ENCODE measurements around the gene MBLAC1. TPM values are rescaled to one million over a fixed set of nuclear protein-coding genes. Genes with fewer than 3 reads are reported as not detected.

MBLAC1 gene
- total and polyA plus RNA-seq, 9 of the 15 experiments (the other 6 are each of a cell fraction or from before 2014, with no cell fraction given) = 0.03 to 3.1 (median 0.52) TPM

- 0 out of 2 replicates have a peak, but pooled peaks cover 4% of the 10 kb centered on the region for H4K20me1 ChIP-seq (replicated peaks; ENCODE audit: control insufficient read depth, insufficient read depth, low read length)
- no TSS peak for BruUV-seq (replicated peaks)
- DNase-seq (ENCODE audit: extremely low read depth in 1 of 4, low spot score in 3 of 4) = peak in 1 of 4 experiments; percentile 10
- H3K9ac ChIP-seq (ENCODE audit: insufficient read depth in 1 of 2, low read depth in 2 of 2, low read length in 2 of 2) = peak overlapping the region in 1 of 2 experiments; percentile 53; a peak in 2 of 4 replicates
- H3K4me2 ChIP-seq (ENCODE audit: insufficient read depth, low read length) = no peak overlapping the region
- TF ChIP-seq, protein P1, sequence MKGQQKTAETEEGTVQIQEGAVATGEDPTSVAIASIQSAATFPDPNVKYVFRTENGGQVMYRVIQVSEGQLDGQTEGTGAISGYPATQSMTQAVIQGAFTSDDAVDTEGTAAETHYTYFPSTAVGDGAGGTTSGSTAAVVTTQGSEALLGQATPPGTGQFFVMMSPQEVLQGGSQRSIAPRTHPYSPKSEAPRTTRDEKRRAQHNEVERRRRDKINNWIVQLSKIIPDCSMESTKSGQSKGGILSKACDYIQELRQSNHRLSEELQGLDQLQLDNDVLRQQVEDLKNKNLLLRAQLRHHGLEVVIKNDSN (CRISPR knock-in tag; IDR thresholded peaks at IDR 0.05) = no peak
- TF ChIP-seq HNRNPUL1 (IDR thresholded peaks at IDR 0.05; ENCODE audit: low read length) (no peak), FOXO4 (CRISPR knock-in tag; IDR thresholded peaks at IDR 0.05) (no peak), CREM (IDR thresholded peaks at IDR 0.05; ENCODE audit: low read depth) (no peak), SMAD4 (CRISPR knock-in tag; conservative IDR thresholded peaks at IDR 0.05) (no peak), ZBTB7A (IDR thresholded peaks at IDR 0.05; ENCODE audit: borderline replicate concordance, control insufficient read depth, low read depth, low read length) (no peak), ZKSCAN8 (CRISPR knock-in tag; IDR thresholded peaks at IDR 0.05) (no peak), PHF20 (IDR thresholded peaks at IDR 0.05; ENCODE audit: partially characterized antibody) (no peak), CXXC5 (CRISPR knock-in tag; IDR thresholded peaks at IDR 0.05) (no peak)
- TF ChIP-seq, protein P2, sequence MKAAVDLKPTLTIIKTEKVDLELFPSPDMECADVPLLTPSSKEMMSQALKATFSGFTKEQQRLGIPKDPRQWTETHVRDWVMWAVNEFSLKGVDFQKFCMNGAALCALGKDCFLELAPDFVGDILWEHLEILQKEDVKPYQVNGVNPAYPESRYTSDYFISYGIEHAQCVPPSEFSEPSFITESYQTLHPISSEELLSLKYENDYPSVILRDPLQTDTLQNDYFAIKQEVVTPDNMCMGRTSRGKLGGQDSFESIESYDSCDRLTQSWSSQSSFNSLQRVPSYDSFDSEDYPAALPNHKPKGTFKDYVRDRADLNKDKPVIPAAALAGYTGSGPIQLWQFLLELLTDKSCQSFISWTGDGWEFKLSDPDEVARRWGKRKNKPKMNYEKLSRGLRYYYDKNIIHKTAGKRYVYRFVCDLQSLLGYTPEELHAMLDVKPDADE (conservative IDR thresholded peaks at IDR 0.05; ENCODE audit: control insufficient read depth, low read depth, low read length) = no peak
- TF ChIP-seq, protein P3, sequence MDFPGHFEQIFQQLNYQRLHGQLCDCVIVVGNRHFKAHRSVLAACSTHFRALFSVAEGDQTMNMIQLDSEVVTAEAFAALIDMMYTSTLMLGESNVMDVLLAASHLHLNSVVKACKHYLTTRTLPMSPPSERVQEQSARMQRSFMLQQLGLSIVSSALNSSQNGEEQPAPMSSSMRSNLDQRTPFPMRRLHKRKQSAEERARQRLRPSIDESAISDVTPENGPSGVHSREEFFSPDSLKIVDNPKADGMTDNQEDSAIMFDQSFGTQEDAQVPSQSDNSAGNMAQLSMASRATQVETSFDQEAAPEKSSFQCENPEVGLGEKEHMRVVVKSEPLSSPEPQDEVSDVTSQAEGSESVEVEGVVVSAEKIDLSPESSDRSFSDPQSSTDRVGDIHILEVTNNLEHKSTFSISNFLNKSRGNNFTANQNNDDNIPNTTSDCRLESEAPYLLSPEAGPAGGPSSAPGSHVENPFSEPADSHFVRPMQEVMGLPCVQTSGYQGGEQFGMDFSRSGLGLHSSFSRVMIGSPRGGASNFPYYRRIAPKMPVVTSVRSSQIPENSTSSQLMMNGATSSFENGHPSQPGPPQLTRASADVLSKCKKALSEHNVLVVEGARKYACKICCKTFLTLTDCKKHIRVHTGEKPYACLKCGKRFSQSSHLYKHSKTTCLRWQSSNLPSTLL (IDR thresholded peaks at IDR 0.05) = no peak
- TF ChIP-seq, protein P4, sequence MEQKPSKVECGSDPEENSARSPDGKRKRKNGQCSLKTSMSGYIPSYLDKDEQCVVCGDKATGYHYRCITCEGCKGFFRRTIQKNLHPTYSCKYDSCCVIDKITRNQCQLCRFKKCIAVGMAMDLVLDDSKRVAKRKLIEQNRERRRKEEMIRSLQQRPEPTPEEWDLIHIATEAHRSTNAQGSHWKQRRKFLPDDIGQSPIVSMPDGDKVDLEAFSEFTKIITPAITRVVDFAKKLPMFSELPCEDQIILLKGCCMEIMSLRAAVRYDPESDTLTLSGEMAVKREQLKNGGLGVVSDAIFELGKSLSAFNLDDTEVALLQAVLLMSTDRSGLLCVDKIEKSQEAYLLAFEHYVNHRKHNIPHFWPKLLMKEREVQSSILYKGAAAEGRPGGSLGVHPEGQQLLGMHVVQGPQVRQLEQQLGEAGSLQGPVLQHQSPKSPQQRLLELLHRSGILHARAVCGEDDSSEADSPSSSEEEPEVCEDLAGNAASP (IDR thresholded peaks at IDR 0.05) = no peak
- no peaks in the 10 kb centered on the region for H3K27me3 ChIP-seq (ENCODE audit: control insufficient read depth in 2 of 2, insufficient read depth in 2 of 2, low read length in 2 of 2)
- no peaks in the 10 kb centered on the region for H3K36me3 ChIP-seq (ENCODE audit: control insufficient read depth, insufficient read depth, low read length)
- intact Hi-C loops (cut with micrococcal nuclease) (no loop called here), in situ Hi-C loops (cut with MboI) (no loop called here)
- peaks cover 16 to 54% of the 10 kb centered on the region in 2 experiments; a peak in 4 of 5 replicates for H3K4me1 ChIP-seq (replicated peaks in 1 of 2; ENCODE audit: control insufficient read depth in 2 of 2, insufficient read depth in 2 of 2, low read length in 2 of 2)
- no peaks in the 10 kb centered on the region for H3K79me2 ChIP-seq (ENCODE audit: control insufficient read depth, insufficient read depth, low read length)
- no peaks in the 10 kb centered on the region for H3K9me1 ChIP-seq (ENCODE audit: control insufficient read depth, insufficient read depth, low read length)
- ATAC-seq = no peak
- POLR2A ChIA-PET = interaction anchor here (0.6 kb wide), 1 partner anchor 10 kb away, joined by 3 read pairs; no protein-coding TSS in a partner anchor
- FAIRE-seq = no peak
- no peak overlapping the region for H2AFZ ChIP-seq (ENCODE audit: low read depth, low read length)
- WGBS (ENCODE audit: insufficient coverage, low coverage, missing lambda C conversion rate) = 10% methylated on average over 5 of the region's 5 CpGs
- no peak overlapping the region for H3K4me3 ChIP-seq
- no peaks in the 10 kb centered on the region for H3K9me3 ChIP-seq (replicated peaks; ENCODE audit: control insufficient read depth, insufficient read depth, low read depth, low read length)
- no peak overlapping the region for H3K27ac ChIP-seq (ENCODE audit: extremely low read depth, low read depth, low read length)
- CTCF ChIA-PET (ENCODE audit: low intra/inter-chr PET ratio) = no interaction called here
These were observed 47.8 kb downstream of the MBLAC1 start for GRCh38 chr7:100174582-100174981.
